Activated CD8-positive, alpha-beta T cell treated with anti-CD3 and anti-CD28 coated beads for 36 hours (primary cell): ENCODE measurements around the gene RABAC1. TPM values are rescaled to one million over a fixed set of nuclear protein-coding genes. Genes with fewer than 3 reads are reported as not detected.

Experiments used
- ATAC-seq: fragments of 200-7000 bp; cut with Tn5 transposase; one replicate; pipeline ENCODE4 v1.10.0; 2021; ENCODE audit warnings: mild to moderate bottlenecking, moderate library complexity
- CTCF ChIA-PET: fragments of 350-600 bp; sonication (Branson Sonifier 250); formaldehyde crosslinking; loops from one replicate; lab custom pipeline; 2021; ENCODE audit warnings: antibody characterized with exemption; lab: Charles Lee
- POLR2A ChIA-PET: fragments of 350-600 bp; sonication (Branson Sonifier 250); formaldehyde crosslinking; loops from one replicate; lab custom pipeline; 2021; ENCODE audit warnings: antibody characterized with exemption; lab: Charles Lee
- DNase-seq: peaks from one replicate; pipeline ENCODE4 v3.0.0-alpha.2; 2020
- H3K27ac Mint-ChIP-seq: one replicate; pipeline ENCODE4 v1.8.0; 2021; ENCODE audit warnings: mild to moderate bottlenecking, mixed read lengths
- H3K27me3 Mint-ChIP-seq: one replicate; pipeline ENCODE4 v1.8.0; 2021; ENCODE audit warnings: mixed read lengths
- H3K36me3 Mint-ChIP-seq: one replicate; pipeline ENCODE4 v1.8.0; 2021; ENCODE audit warnings: low read depth, mixed read lengths
- H3K4me1 Mint-ChIP-seq: one replicate; pipeline ENCODE4 v1.8.0; 2021; ENCODE audit warnings: low read depth, mixed read lengths
- H3K4me3 Mint-ChIP-seq: one replicate; pipeline ENCODE4 v1.8.0; 2021; ENCODE audit warnings: mild to moderate bottlenecking, moderate library complexity, mixed read lengths
- H3K9me3 Mint-ChIP-seq: one replicate; pipeline ENCODE4 v1.8.0; 2021; ENCODE audit warnings: mixed read lengths
- intact Hi-C: fragments of 100-400 bp; cut with micrococcal nuclease; formaldehyde crosslinking; loops from one replicate; pipeline ENCODE4 v1.10.0; 2022
- total RNA-seq, 2 experiments: library from RNA; stranded (reverse); gene quantifications; one replicate each; pipeline ENCODE4 v1.2.3, GENCODE V29; 2021
- TF ChIP-seq, protein P1 (sequence below): fragments of 200-600 bp; IDR thresholded peaks from one replicate; pipeline ENCODE4 v1.8.0; 2022; ENCODE audit warnings: antibody characterized with exemption, mild to moderate bottlenecking

The RABAC1 gene
- total RNA-seq, 2 experiments from 2014 or later, result 49.6 to 52.4 TPM

DNA sequence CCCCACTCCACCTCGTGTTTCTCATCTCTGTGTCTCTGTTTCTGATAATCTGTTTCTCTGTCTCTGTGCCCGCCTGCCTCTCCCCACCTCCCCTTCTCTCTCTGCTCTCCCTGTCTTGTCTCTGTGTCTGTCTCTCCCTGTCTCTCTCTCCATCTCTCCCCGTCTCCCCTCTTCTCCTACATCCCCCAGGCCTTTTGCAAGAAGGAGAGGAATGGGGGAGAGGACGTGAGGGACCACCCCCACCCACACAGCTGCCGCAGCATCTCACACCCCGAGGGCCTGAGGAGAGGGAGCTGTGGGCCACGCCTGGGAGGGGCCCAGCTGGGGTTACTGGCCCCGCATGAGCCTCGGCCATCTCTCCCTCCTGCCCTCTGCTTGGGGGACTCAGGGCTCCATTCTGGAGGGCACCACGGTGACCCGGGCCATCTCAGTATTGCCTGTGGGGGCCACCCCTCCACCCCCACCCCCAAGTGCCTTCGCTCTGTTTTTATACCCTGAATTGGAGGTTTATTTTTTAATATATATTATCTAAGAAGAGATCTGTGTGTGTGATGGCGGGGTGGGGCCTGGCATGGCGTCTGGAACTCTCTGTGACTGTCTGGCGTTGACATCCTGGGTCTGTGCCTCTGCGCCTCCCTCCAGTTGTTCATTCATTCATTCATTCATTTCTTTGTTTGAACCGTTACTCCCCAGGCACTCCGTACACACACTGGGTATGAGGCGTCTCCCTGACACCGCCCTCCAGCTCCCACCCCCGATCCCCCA lies 52.0 kb downstream of the RABAC1 start:
- POLR2A ChIA-PET, result interaction anchor here (0.6 to 2.2 kb wide), 13 partner anchors 9 to 1164 kb away, joined by 3 to 10 read pairs (median 4); no protein-coding TSS in a partner anchor

More for the DNA sequence above, 52.0 kb downstream of the RABAC1 start:
- H3K9me3 Mint-ChIP-seq, result no peaks in the 10 kb centered on the region
- H3K36me3 Mint-ChIP-seq, result peaks cover 43% of the 10 kb centered on the region
- TF ChIP-seq, protein P1, sequence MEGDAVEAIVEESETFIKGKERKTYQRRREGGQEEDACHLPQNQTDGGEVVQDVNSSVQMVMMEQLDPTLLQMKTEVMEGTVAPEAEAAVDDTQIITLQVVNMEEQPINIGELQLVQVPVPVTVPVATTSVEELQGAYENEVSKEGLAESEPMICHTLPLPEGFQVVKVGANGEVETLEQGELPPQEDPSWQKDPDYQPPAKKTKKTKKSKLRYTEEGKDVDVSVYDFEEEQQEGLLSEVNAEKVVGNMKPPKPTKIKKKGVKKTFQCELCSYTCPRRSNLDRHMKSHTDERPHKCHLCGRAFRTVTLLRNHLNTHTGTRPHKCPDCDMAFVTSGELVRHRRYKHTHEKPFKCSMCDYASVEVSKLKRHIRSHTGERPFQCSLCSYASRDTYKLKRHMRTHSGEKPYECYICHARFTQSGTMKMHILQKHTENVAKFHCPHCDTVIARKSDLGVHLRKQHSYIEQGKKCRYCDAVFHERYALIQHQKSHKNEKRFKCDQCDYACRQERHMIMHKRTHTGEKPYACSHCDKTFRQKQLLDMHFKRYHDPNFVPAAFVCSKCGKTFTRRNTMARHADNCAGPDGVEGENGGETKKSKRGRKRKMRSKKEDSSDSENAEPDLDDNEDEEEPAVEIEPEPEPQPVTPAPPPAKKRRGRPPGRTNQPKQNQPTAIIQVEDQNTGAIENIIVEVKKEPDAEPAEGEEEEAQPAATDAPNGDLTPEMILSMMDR, result no peak
- H3K4me1 Mint-ChIP-seq, result peaks cover 53% of the 10 kb centered on the region
- CTCF ChIA-PET, result interaction anchor here (1.3 to 2.0 kb wide), 2 partner anchors 11 to 16 kb away, joined by 4 to 8 read pairs; no protein-coding TSS in a partner anchor
- H3K4me3 Mint-ChIP-seq, result no peak overlapping the region
- DNase-seq (no peak), ATAC-seq (no peak)
- peaks cover 7% of the 10 kb centered on the region for H3K27me3 Mint-ChIP-seq
- H3K27ac Mint-ChIP-seq, result peak overlapping the region; percentile 68
- intact Hi-C loops, result no loop called here

Other genes starting within 250 kb of the RABAC1 start
- not detected for gene CEACAM6, start 203.8 kb downstream of the RABAC1 start, total RNA-seq
- gene CEACAM3, start 162.7 kb downstream of the RABAC1 start, total RNA-seq, result not detected
- gene LYPD4, start 114.6 kb downstream of the RABAC1 start, total RNA-seq, result not detected
- not detected for gene DMRTC2, start 114.3 kb downstream of the RABAC1 start, total RNA-seq
- 1,000 to 10,000 TPM; 3,454 to 3,479 TPM for gene RPS19, start 99.1 kb downstream of the RABAC1 start, total RNA-seq
- 10 to 100 TPM; 19.3 to 21.0 TPM for gene CD79A, start 82.0 kb downstream of the RABAC1 start, total RNA-seq
- 100 to 1,000 TPM; 307 to 308 TPM for gene ARHGEF1, start 76.1 kb downstream of the RABAC1 start, total RNA-seq
- 1 to 10 TPM; 1.5 to 1.6 TPM for gene ERFL, start 30.9 kb downstream of the RABAC1 start, total RNA-seq
- gene ATP1A3, start 34.9 kb upstream of the RABAC1 start, total RNA-seq, result 1 to 10 TPM; 5.5 to 5.9 TPM
- under 1 TPM; 0.63 to 0.95 TPM for gene GRIK5, start 110.9 kb upstream of the RABAC1 start, total RNA-seq
- gene ZNF574, start 116.8 kb upstream of the RABAC1 start, total RNA-seq, result 10 to 100 TPM; 12.4 to 12.8 TPM
- 10 to 100 TPM; 37.7 to 40.7 TPM for gene POU2F2, start 173.1 kb upstream of the RABAC1 start, total RNA-seq